NOMO-1 treated with dmso at 0.1 percent for 144 hours (cell line): Measurements from ENCODE around the gene NRSN2.
A peak's percentile ranks its signal among the peaks of the same experiment; 100 is the strongest.

Source experiments
- DNase-seq: peaks from one replicate; lab custom pipeline; 2025; ENCODE audit not compliant: unreplicated experiment; lab: John Stamatoyannopoulos, UW

NRSN2 gene, protein sequence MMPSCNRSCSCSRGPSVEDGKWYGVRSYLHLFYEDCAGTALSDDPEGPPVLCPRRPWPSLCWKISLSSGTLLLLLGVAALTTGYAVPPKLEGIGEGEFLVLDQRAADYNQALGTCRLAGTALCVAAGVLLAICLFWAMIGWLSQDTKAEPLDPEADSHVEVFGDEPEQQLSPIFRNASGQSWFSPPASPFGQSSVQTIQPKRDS

GRCh38 chr20:346640-347316, at the start of gene NRSN2:
Gene NRSN2, plus strand, starts transcription at chr20:347111. Its CDS starts 2,533 bp downstream, at chr20:349644.
- DNase-seq: no peak

DNA sequence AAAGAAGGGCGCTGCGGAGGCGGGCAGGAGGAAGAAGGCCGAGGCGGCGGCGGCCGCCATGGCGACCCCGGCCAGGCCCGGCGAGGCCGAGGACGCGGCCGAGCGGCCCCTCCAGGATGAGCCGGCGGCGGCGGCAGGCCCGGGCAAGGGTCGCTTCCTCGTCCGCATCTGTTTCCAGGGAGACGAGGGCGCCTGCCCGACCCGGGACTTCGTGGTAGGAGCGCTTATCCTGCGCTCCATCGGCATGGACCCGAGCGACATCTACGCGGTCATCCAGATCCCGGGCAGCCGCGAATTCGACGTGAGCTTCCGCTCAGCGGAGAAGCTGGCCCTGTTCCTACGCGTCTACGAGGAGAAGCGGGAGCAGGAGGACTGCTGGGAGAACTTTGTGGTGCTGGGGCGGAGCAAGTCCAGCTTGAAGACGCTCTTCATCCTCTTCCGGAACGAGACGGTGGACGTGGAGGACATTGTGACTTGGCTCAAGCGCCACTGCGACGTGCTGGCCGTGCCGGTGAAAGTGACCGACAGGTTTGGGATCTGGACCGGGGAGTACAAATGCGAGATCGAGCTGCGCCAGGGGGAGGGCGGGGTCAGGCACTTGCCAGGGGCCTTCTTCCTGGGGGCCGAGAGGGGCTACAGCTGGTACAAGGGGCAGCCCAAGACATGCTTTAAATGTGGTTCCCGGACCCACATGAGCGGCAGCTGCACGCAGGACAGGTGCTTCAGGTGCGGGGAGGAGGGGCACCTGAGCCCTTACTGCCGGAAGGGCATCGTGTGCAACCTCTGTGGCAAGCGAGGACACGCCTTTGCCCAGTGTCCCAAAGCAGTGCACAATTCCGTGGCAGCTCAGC, 48.8 kb upstream of the NRSN2 start:
- peak; percentile 12 for DNase-seq

DNA sequence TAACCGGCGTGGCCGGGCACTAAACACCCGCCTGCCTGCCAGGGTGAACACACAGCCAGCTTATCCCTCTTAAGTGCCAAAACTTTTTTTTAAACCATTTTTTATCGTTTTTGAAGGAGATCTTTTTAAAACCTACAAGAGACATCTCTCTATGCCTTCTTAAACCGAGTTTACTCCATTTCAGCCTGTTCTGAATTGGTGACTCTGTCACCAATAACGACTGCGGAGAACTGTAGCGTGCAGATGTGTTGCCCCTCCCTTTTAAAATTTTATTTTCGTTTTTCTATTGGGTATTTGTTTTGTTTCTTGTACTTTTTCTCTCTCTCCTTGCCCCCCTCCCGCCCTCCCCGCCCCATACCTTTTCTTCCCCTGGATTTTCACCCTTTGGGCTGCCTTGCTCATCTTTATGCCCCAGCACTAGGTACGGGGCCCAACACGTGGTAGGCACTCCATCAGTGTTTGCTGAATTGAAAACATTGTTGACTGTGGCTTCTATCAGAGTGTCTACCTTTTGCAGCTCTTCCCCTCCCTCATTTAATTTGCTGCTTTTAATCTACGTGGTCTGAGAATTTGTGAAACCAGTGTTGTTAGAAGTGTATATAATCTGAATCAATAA, 48.0 kb upstream of the NRSN2 start:
- DNase-seq: no peak

- peak; percentile 5 for DNase-seq
Measured at GRCh38 chr20:300345-300990, 46.4 kb upstream of the NRSN2 start.

- DNase-seq: no peak
Measured at GRCh38 chr20:301886-302848, 44.7 kb upstream of the NRSN2 start.

DNA sequence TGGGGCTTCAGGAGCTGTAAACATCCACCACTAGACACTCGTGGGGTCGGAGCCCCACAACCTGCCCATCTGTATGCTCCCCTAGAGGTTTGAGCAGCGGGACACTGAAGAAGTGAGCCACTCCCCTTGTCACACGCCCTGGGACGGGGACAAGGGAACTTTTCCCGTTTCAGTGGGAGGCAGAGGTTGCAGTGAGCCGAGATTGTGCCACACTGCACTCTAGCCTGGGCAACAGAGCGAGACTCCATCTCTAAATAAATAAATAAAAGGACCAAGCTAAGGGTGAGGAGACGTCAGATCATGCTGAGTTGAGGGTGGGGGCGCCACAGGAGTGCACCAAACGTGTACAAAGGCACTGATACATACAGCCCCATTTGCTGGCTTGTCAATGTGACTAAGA, 41.2 kb upstream of the NRSN2 start:
- no peak for DNase-seq

DNA sequence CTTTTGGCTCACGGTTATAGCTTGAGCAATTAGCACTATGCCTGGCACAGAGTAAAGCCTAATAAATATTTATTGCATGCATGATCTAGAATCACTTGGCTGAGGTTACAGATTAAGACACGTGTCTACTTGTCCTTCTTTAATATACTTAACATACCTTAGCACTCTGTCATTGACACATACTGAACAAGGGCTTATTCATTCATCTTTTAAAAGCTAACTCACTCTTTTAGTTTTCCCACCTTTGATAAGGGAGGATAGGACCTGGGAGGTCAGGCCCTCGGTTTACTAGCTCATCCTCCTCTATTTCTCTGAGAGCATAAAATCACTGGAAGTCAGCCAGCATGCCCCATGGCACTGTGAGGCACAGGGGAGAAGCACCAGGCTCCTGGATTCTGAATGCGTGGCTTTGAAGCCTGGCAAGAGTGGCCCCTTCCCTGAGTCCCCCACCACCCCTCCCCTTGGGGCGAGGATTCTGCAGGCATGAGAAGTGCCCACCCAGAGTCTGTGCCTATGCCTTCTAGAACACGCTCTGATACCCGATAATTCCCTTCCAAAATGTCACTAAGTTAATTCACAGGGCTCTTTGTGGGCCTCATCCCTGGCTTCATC, 38.4 kb upstream of the NRSN2 start:
- DNase-seq: no peak

DNA sequence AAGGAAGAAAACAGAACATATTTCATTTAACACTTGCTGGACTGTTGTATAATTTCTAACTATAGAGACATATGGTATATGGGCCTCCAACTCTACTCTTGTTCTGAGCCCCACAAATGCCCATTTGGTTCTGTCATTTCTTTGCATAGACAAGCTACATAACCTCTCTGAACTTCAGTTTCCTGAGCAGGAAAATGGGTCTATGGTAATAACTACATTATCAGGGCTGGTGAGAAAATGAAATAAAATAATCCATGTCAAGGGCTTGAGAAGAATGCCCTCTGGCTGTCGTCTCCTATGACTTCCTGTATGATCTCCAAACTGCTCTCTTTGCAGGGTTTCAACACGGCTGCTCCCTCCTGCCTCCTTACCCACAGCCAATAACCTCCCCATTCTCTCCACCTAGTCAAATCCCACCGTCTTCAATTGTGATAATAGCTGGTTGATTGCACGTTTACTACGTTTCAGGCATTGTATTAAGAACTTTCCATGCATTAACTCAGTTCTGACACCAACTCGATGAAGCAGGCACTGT, 37.5 kb upstream of the NRSN2 start:
- DNase-seq: no peak

DNA sequence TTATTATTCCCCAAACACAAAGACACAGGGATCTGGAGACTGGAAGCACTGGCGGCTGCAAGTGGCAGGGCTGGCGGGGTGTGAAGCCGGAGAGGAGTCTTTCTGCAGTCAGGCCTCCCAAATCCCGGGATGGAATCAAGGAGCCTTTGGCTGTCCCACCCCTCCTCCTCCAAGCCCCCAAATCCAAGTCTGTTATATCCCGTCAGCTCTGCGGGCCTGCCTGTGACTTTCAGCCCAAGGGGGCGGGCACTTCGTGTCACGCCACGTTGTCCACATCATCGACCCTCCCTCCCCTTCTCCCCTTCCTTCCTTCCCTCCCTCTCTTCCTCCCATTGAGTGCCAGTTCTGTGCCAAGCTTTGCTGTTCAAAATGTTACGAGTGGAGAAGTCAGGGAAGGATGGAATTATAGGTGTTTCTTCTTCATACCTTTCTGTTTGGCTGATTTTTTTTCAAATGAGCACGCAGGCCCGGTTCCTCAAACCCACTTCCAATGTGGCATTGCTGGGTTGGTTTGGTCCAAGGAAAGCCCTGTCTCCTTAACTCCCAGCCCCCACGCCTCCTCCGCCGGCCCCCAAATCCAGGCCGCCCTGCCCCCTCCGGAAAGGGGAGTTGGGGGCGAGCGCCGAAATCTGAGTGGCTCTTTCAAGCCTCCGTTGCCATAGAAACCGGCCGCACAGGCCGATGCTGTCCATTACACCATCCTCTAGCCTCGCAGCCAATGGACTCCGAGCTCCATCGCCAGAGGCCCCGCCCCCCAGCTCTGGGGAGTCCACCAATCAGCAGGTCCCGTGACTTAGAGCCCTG, 36.9 kb upstream of the NRSN2 start:
- DNase-seq: peak; percentile 69

- DNase-seq: no peak
Measured at GRCh38 chr20:310645-311044, 36.3 kb upstream of the NRSN2 start.

DNA sequence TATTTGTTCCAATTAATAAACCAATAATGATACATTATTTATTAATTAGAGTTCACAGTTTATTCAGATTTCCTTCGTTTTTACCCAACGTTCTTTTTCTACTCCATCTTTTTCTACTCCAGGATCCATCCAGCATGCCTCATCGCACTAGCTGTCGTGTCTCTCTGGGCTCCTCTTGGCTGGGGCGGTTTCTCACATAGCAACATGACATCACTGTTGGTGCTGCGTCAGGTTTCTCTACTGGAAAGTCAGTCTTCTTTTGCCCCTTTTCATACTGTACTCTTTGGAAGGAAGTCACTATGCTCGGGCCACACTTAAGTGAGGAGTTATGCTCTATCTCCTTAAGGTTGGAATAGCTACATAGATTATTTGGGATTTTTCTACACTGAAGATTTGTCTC, 35.3 kb upstream of the NRSN2 start:
- DNase-seq: no peak

DNA sequence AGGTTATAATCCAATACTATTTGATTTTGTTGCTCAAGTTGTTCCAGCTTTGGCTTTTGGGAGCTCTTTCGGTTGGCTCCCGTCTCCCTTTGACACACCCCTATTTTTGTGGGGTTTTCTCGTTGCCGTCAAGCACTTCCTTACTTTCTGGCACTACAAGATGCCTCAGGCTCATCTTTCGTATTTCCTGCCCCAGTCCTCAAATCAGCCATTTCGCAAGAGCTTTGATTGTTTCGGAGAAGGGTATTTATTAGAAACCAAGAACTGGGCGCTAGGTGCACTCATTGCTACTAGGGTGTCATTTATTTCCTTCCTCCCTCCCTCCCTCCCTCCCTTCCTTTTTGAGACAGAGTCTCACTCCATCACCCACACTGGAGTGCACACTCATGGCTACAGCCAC, 34.8 kb upstream of the NRSN2 start:
- DNase-seq: no peak

GRCh38 chr20:312866-313265, 34.0 kb upstream of the NRSN2 start:
- no peak for DNase-seq

GRCh38 chr20:313402-313801, 33.5 kb upstream of the NRSN2 start:
- DNase-seq: no peak

DNA sequence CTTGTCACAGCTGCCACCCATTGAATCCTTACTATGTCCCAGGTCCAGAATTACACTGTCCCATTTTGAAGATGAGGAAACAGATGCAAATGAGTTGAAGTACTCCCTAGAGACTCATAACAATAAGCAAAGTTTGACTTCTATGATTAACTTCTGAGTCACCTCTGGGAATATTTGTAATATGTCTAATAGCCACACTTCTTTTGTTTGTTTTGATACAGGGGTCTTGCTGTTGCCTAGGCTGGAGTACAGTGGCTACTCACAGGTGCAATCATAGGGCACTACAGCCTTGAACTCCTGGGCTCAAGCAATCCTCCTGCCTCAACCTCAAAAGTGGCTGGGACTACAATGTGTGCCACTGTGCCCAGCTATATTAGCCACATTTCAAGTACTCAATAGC, 33.0 kb upstream of the NRSN2 start:
- DNase-seq: no peak

GRCh38 chr20:316316-317068, 30.4 kb upstream of the NRSN2 start:
- DNase-seq: no peak

DNA sequence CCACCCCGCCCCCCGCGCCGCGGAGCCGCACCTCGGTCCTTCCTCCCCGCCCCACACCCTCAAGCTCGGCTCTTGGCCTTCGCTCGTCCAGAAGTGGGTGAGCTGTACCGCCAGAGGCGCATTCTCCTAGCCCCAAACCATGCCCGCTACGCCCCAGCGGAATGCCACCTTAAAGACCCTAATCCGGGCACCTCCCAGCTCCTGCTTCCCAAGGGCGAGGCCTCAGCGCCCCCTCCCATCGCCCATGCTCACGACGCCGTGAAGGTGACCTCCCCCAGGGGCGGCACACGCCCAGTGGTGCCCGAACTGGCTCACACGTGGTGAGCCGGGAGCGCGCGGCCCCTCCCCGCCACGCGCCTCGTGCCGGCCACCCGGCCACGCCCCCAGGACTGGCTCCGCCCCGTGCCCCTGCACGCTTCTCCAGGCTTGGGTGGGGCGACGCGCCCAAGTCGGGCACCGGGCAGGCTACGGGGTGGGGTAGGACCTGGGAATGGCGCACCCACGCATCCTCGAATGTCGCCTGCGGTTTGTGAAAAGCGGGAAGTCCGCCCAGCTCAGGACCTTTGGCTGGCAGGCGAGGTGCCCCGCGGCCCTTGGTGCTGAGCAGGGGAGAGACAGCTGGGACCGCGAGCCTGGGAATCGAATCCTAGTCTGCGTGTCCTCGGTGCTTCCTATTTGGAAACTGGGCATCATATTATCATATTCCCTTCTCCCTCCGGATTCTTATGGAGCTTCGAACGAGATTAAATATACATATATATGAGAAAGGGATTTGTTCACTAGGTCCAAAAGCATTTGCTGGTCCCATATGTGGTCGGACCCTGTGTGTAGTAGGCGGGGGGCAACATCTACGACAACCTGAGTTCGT, 22.5 kb upstream of the NRSN2 start:
- peak; percentile 67 for DNase-seq
